Epithelial cell of esophagus (primary cell): ENCODE measurements around the gene HMCN1.

ENCODE experiments used
- DNase-seq: peaks from one replicate; pipeline ENCODE4 v3.0.0; 2010; ENCODE audit warnings: low read depth
- H3K4me3 ChIP-seq: 2 replicates; pipeline ENCODE4 v1.5.1; 2011; ENCODE audit warnings: mild to moderate bottlenecking, low read length, control low read depth
- CTCF ChIP-seq: IDR thresholded peaks from 2 replicates; pipeline ENCODE4 v1.5.1; 2011; ENCODE audit warnings: low read depth, mild to moderate bottlenecking, low read length, control low read depth, inconsistent platforms; ENCODE audit not compliant: insufficient read depth; ENCODE audit errors: missing control alignments

The HMCN1 gene

DNA sequence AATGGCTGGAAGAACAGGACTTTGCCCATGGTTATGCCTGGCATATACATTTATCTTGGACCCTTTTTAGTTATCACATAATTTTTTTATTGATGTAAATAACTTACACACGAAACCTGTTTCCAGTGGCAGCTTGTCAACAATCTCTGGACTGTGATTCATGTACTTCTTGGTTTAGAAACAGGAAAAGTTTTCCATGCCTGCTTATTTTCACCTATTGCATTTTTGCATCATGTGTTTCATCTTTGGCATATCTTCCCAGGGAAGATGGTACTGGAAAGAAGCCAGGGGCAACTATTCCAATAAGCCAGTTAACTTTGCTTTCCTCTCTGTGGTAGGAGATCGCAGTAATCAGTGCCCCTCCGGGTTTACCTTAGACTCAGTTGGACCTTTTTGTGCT, 430.6 kb downstream of the HMCN1 start:
- DNase-seq, result peak; percentile 57
- TF ChIP-seq CTCF, result no peak
- no peak overlapping the region for H3K4me3 ChIP-seq

DNA sequence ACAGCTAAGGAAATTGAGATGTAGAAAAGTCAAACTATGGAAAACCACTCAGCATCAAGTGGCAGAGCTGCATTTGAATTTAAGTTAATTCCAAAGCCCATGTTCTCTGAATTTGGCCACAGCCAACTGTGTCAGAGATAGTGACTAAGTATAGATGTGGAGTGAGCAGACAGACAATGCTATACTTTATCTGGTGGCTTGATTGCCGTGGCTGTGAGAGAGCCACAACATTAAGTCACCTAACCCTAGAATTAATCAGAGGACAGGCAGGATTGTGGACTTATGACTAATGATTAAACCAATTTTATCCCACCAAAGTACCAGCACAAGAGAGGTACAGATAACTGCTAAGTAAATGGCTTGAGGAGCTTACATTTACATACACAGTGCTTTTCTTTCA, 431.1 kb downstream of the HMCN1 start:
- TF ChIP-seq CTCF, result no peak
- H3K4me3 ChIP-seq, result no peak overlapping the region

DNA sequence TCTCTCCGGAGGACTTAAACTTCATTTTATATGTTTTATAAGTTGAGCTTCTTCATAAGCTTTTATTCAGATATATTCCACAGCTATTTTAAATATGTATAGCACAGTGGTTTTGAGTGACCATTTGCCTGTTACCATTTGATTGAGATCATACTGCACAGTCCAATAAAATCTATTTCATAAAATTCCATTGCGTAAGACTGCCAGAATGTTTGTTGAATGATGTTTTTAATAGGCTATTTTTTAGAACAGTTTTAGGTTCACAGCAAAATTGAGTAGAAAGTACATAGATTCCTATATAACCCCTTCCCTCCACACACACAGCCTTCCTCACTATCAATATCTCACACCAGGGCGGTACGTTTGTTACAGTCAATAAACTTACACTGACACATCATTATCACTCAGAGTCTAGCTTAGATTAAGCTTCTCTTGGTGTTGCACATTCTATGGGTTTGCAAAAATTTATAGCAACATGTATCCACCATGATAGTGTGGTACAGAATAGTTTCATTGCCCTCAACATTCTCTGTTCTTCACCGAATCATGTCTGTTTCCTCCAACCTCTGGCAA, 433.0 kb downstream of the HMCN1 start:
- DNase-seq, result no peak
- TF ChIP-seq CTCF, result no peak
- H3K4me3 ChIP-seq, result no peak overlapping the region

More for the DNA sequence above, 431.1 kb downstream of the HMCN1 start:
- peak; percentile 30 for DNase-seq

- DNase-seq, result peak; percentile 90
- no peak for TF ChIP-seq CTCF
- no peak overlapping the region for H3K4me3 ChIP-seq
Observed at GRCh38 chr1:186175588-186175987, 441.4 kb downstream of the HMCN1 start.

- DNase-seq, result peak; percentile 96
- TF ChIP-seq CTCF, result no peak
- H3K4me3 ChIP-seq, result no peak overlapping the region
Observed at GRCh38 chr1:186178426-186179043, 444.3 kb downstream of the HMCN1 start.

- TF ChIP-seq CTCF, result no peak
- no peak for DNase-seq
- no peak overlapping the region for H3K4me3 ChIP-seq
Observed at GRCh38 chr1:186179231-186179630, 445.0 kb downstream of the HMCN1 start.

DNA sequence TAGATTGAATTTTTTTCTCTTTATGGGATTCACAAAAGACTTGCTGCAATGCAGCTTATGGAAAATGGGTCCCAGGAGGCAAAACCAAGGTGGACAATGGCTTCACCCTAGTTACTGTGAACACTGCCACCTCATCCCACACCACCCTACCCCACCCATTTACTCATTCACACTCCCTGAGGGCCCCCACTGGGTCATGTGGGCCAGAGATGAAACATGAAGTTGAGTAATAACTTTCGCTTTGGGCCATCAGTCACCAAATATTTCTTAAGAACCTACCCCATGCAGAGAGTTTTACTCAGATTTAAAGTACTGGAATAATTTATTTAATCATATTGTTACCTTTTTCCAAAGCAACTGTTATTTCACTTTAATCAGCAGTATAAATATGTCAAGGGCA, 449.0 kb downstream of the HMCN1 start:
- peak; percentile 96 for DNase-seq
- H3K4me3 ChIP-seq, result no peak overlapping the region
- TF ChIP-seq CTCF, result no peak
